ENCODE data around the gene CLEC4M. TPM values are rescaled to one million over a fixed set of nuclear protein-coding genes. Genes with fewer than 3 reads are reported as not detected.

Gene CLEC4M
- polyA plus RNA-seq, 1 experiment = not detected

GRCh38 chr19:7731218-7731595, 31.8 kb upstream of the CLEC4M start:
- no peaks in the 10 kb centered on the region; the same call in 1 of the 2 replicates for H3K9me3 ChIP-seq (ENCODE audit: control insufficient read depth, insufficient read depth, low read length)
- no peak overlapping the region for H3K4me3 ChIP-seq (ENCODE audit: low read depth, low read length)
- ChIA-PET POLR2A (no interaction called here), CTCF (no interaction called here)
- no peak for DNase-seq (ENCODE audit: low read depth, low spot score)
- no peak overlapping the region for H3K27ac ChIP-seq (ENCODE audit: low read depth, low read length)
- H3K27me3 ChIP-seq (ENCODE audit: control insufficient read depth, insufficient read depth, low read length) = peaks cover 31% of the 10 kb centered on the region
- TF ChIP-seq CTCF (IDR thresholded peaks at IDR 0.05; ENCODE audit: low read depth, low read length) = no peak

- DNase-seq (ENCODE audit: low read depth, low spot score) = no peak
- Histone ChIP-seq H3K27ac (ENCODE audit: low read depth, low read length) (no peak overlapping the region), H3K9me3 (ENCODE audit: control insufficient read depth, insufficient read depth, low read length) (no peaks in the 10 kb centered on the region; the same call in 1 of the 2 replicates), H3K27me3 (ENCODE audit: control insufficient read depth, insufficient read depth, low read length) (peaks cover 31% of the 10 kb centered on the region), H3K4me3 (ENCODE audit: low read depth, low read length) (no peak overlapping the region)
- ChIA-PET CTCF (no interaction called here), POLR2A (no interaction called here)
- no peak for TF ChIP-seq CTCF (IDR thresholded peaks at IDR 0.05; ENCODE audit: low read depth, low read length)
Measured at GRCh38 chr19:7731615-7732014, 31.4 kb upstream of the CLEC4M start.

- DNase-seq (ENCODE audit: low read depth, low spot score) = no peak
- ChIA-PET POLR2A (interaction anchor here (0.6 kb wide), 1 partner anchor 517 kb away, joined by 4 read pairs; no protein-coding TSS in a partner anchor), CTCF (no interaction called here)
- Histone ChIP-seq H3K4me3 (ENCODE audit: low read depth, low read length) (no peak within 1 kb of the TSS), H3K27ac (ENCODE audit: low read depth, low read length) (no peak within 1 kb of the TSS), H3K9me3 (ENCODE audit: control insufficient read depth, insufficient read depth, low read length) (no peaks in the 10 kb centered on the region; the same call in 1 of the 2 replicates), H3K27me3 (ENCODE audit: control insufficient read depth, insufficient read depth, low read length) (peaks cover 31% of the 10 kb centered on the region)
- TF ChIP-seq CTCF (IDR thresholded peaks at IDR 0.05; ENCODE audit: low read depth, low read length) = no peak
Measured at GRCh38 chr19:7732045-7732444, 31.0 kb upstream of the CLEC4M start, which contains the start of gene CLEC4G. Gene CLEC4G (minus strand): TSS chr19:7732110. CDS start chr19:7732102, 8 bp downstream.

- DNase-seq (ENCODE audit: low read depth, low spot score) = no peak
- peaks cover 27% of the 10 kb centered on the region for H3K27me3 ChIP-seq (ENCODE audit: control insufficient read depth, insufficient read depth, low read length)
- no peak overlapping the region for H3K4me3 ChIP-seq (ENCODE audit: low read depth, low read length)
- ChIA-PET CTCF (no interaction called here), POLR2A (no interaction called here)
- H3K9me3 ChIP-seq (ENCODE audit: control insufficient read depth, insufficient read depth, low read length) = no peaks in the 10 kb centered on the region; the same call in 1 of the 2 replicates
- H3K27ac ChIP-seq (ENCODE audit: low read depth, low read length) = no peak overlapping the region
- no peak for TF ChIP-seq CTCF (IDR thresholded peaks at IDR 0.05; ENCODE audit: low read depth, low read length)
Measured at GRCh38 chr19:7733376-7733775, 29.7 kb upstream of the CLEC4M start.

- no peak overlapping the region for H3K4me3 ChIP-seq (ENCODE audit: low read depth, low read length)
- TF ChIP-seq CTCF (IDR thresholded peaks at IDR 0.05; ENCODE audit: low read depth, low read length) = no peak
- ChIA-PET POLR2A (no interaction called here), CTCF (no interaction called here)
- H3K27ac ChIP-seq (ENCODE audit: low read depth, low read length) = no peak overlapping the region
- no peak for DNase-seq (ENCODE audit: low read depth, low spot score)
- peaks cover 20% of the 10 kb centered on the region for H3K27me3 ChIP-seq (ENCODE audit: control insufficient read depth, insufficient read depth, low read length)
- H3K9me3 ChIP-seq (ENCODE audit: control insufficient read depth, insufficient read depth, low read length) = no peaks in the 10 kb centered on the region; the same call in 1 of the 2 replicates
Measured at GRCh38 chr19:7734220-7735203, 28.5 kb upstream of the CLEC4M start.

Data from AG04450 (cell line).